Endothelial cell of umbilical vein (primary cell): ENCODE data around the gene AGXT. TPM values are rescaled to one million over a fixed set of nuclear protein-coding genes. Genes with fewer than 3 reads are reported as not detected.

Experiments used
- BruUV-seq: library from RNA; stranded (reverse); fragments of 400-500 nt; replicated peaks from 2 replicates; lab custom pipeline; 2021; lab: Mats Ljungman, UMichigan
- CTCF ChIA-PET: fragments of 300-600, 350-600 bp; sonication (Branson Sonifier 250); formaldehyde crosslinking; loops from one replicate; lab custom pipeline; 2021; ENCODE audit warnings: antibody characterized with exemption, inconsistent platforms; lab: Charles Lee
- POLR2A ChIA-PET: fragments of 300-600, 350-600 bp; sonication (Branson Sonifier 250); formaldehyde crosslinking; loops from one replicate; lab custom pipeline; 2021; ENCODE audit warnings: antibody characterized with exemption, inconsistent platforms; lab: Charles Lee
- DNase-seq: peaks from one replicate; pipeline ENCODE4 v3.0.0-alpha.2; 2011; ENCODE audit warnings: low read depth, low spot score
- FAIRE-seq: peaks from 2 replicates; lab custom pipeline; 2011; peaks lifted over from hg19 to GRCh38; lab: Jason Lieb, UNC
- H2AFZ ChIP-seq: 2 replicates; pipeline ENCODE4 v1.6.0; 2012; ENCODE audit warnings: low read depth, low read length, control low read depth, inconsistent platforms
- H3K27ac ChIP-seq: 2 replicates; pipeline ENCODE4 v1.5.1; 2011; ENCODE audit warnings: low read depth, mild to moderate bottlenecking, control low read depth, low read length, moderate library complexity; ENCODE audit not compliant: insufficient read depth
- H3K27me3 ChIP-seq, 2 experiments: 2 replicates each; pipeline versions ENCODE4 v1.6.0 to v1.6.1; 2011; ENCODE audit warnings: low read length in 2 of 2, mixed read lengths in 1 of 2; ENCODE audit not compliant: control insufficient read depth in 2 of 2, insufficient read depth in 2 of 2
- H3K36me3 ChIP-seq, 2 experiments: 2 replicates in 1 of 2; 3 replicates in 1 of 2; pipeline ENCODE4 v1.5.1; 2011; ENCODE audit warnings: low read length in 2 of 2, mild to moderate bottlenecking in 1 of 2, moderate library complexity in 1 of 2; ENCODE audit not compliant: control insufficient read depth in 2 of 2, insufficient read depth in 2 of 2; ENCODE audit errors: extremely low read depth in 1 of 2
- H3K4me1 ChIP-seq: 3 replicates; pipeline ENCODE4 v1.5.1; 2011; ENCODE audit warnings: mild to moderate bottlenecking, low read length; ENCODE audit not compliant: control insufficient read depth, insufficient read depth; ENCODE audit errors: extremely low read depth
- H3K4me2 ChIP-seq: 2 replicates; pipeline ENCODE4 v1.6.1; 2011; ENCODE audit warnings: low read length, control low read depth, mixed read lengths; ENCODE audit not compliant: insufficient read depth
- H3K4me3 ChIP-seq, 3 experiments: fragments of 200-600 bp in 1 of 3; sonication (generic), shearing (Covaris generic) in 1 of 3; replicated peaks in 1 of 3; 2 replicates each; pipeline ENCODE4 v1.5.1; 2011 to 2016; ENCODE audit warnings: control low read depth in 3 of 3, low read length in 3 of 3, mild to moderate bottlenecking in 2 of 3, inconsistent platforms in 1 of 3, low read depth in 1 of 3, moderate library complexity in 1 of 3; ENCODE audit not compliant: insufficient read depth in 1 of 3
- H3K79me2 ChIP-seq: 2 replicates; pipeline ENCODE4 v1.6.0; 2012; ENCODE audit warnings: low read length, inconsistent platforms; ENCODE audit not compliant: control insufficient read depth, insufficient read depth
- H3K9ac ChIP-seq: replicated peaks from 2 replicates; pipeline ENCODE3; 2011; ENCODE audit warnings: low read length, control low read depth; ENCODE audit not compliant: insufficient read depth; ENCODE audit errors: extremely low read depth
- H3K9me1 ChIP-seq: replicated peaks from 3 replicates; pipeline ENCODE4 v1.6.0; 2011; ENCODE audit warnings: mild to moderate bottlenecking, low read length; ENCODE audit not compliant: control insufficient read depth, insufficient read depth; ENCODE audit errors: extremely low read depth
- H3K9me3 ChIP-seq: replicated peaks from 2 replicates; pipeline ENCODE4 v1.5.1; 2012; ENCODE audit warnings: low read length, inconsistent platforms; ENCODE audit not compliant: control insufficient read depth, insufficient read depth
- H4K20me1 ChIP-seq: replicated peaks from 2 replicates; pipeline ENCODE3; 2011; ENCODE audit warnings: mild to moderate bottlenecking, low read length; ENCODE audit not compliant: control insufficient read depth, insufficient read depth; ENCODE audit errors: extremely low read depth
- EZH2 ChIP-seq: IDR thresholded peaks from 2 replicates; pipeline ENCODE4 v1.6.1; 2012; ENCODE audit warnings: borderline replicate concordance, low read depth, mild to moderate bottlenecking, moderate library complexity, low read length, inconsistent platforms; ENCODE audit not compliant: severe bottlenecking
- FOS ChIP-seq: IDR thresholded peaks from 2 replicates; pipeline ENCODE4 v1.6.1; 2011; ENCODE audit warnings: mild to moderate bottlenecking, low read length, moderate library complexity, borderline replicate concordance; ENCODE audit not compliant: insufficient read depth
- GATA2 ChIP-seq: IDR thresholded peaks from 2 replicates; pipeline ENCODE4 v1.7.0; 2011; ENCODE audit warnings: low read depth, mild to moderate bottlenecking, moderate library complexity, mixed read lengths, low read length; ENCODE audit not compliant: insufficient read length, insufficient read depth
- JUN ChIP-seq: IDR thresholded peaks from 2 replicates; pipeline ENCODE4 v1.6.1; 2011; ENCODE audit warnings: borderline replicate concordance, low read depth; ENCODE audit not compliant: insufficient read length, insufficient read depth
- MYC ChIP-seq: IDR thresholded peaks from one replicate; pipeline ENCODE4 v1.6.1; 2011; ENCODE audit warnings: mild to moderate bottlenecking, low read depth, low read length
- POLR2A ChIP-seq: IDR thresholded peaks from 2 replicates; pipeline ENCODE4 v1.6.1; 2012; ENCODE audit warnings: low read depth, mild to moderate bottlenecking, control low read depth, low read length
- POLR2AphosphoS5 ChIP-seq: IDR thresholded peaks from 2 replicates; pipeline ENCODE4 v1.6.1; 2012; ENCODE audit warnings: low read depth, mild to moderate bottlenecking, control low read depth, low read length, moderate library complexity; ENCODE audit not compliant: insufficient read depth
- dilution Hi-C: fragments of 300-500 bp; cut with MboI; formaldehyde crosslinking; loops from one replicate; pipeline ENCODE4 v1.15.0; 2019; ENCODE audit warnings: low sequenced_read_pairs; ENCODE audit not compliant: extremely low pct_ligation_motif_present
- intact Hi-C: fragments of 100-400 bp; cut with micrococcal nuclease; formaldehyde crosslinking; loops from one replicate; pipeline ENCODE4 v1.10.0; 2022
- polyA plus RNA-seq, 4 experiments: library from polyadenylated mRNA; depleted of rRNA in 3 of 4; stranded (reverse) in 3 of 4; unstranded in 1 of 4; fragments of >200 nt; gene quantifications; 2 replicates each; pipeline versions ENCODE4 v1.2.1 to v1.2.3, GENCODE V29; 2011 to 2012; ENCODE audit warnings: missing spikeins in 1 of 4
- total RNA-seq: library from RNA; stranded (reverse); gene quantifications from 2 replicates; pipeline ENCODE4 v1.2.3, GENCODE V29; 2021
- TF ChIP-seq, protein P1 (sequence below), 2 donors: IDR thresholded peaks; 1 replicate in 1 of 2; 2 replicates in 1 of 2; pipeline ENCODE4 v1.5.1; 2011; ENCODE audit warnings: low read length in 2 of 2, mild to moderate bottlenecking in 2 of 2, moderate library complexity in 2 of 2, control low read depth in 1 of 2, inconsistent platforms in 1 of 2, low read depth in 1 of 2; ENCODE audit not compliant: insufficient read depth in 1 of 2; ENCODE audit errors: extremely low read depth in 1 of 2
- TF ChIP-seq, protein P2 (sequence below): IDR thresholded peaks from 2 replicates; pipeline ENCODE4 v1.6.1; 2011; ENCODE audit not compliant: insufficient read depth, insufficient read length

AGXT gene
- total and polyA plus RNA-seq, 2 donors (not counting 3 experiments of a cell fraction or from before 2014, with no cell fraction given): not detected

- no peak for FAIRE-seq
These were observed 48.5 kb downstream of the AGXT start for GRCh38 chr2:240917009-240917683.

More at GRCh38 chr2:240917009-240917683, 48.5 kb downstream of the AGXT start:
- no peaks in the 10 kb centered on the region for H4K20me1 ChIP-seq
- H3K4me2 ChIP-seq: no peak overlapping the region
- CTCF ChIA-PET: interaction anchor here (1.4 to 1.9 kb wide), 2 partner anchors 18 to 66 kb away, joined by 4 to 7 read pairs; no protein-coding TSS in a partner anchor
- TF ChIP-seq, protein P1, sequence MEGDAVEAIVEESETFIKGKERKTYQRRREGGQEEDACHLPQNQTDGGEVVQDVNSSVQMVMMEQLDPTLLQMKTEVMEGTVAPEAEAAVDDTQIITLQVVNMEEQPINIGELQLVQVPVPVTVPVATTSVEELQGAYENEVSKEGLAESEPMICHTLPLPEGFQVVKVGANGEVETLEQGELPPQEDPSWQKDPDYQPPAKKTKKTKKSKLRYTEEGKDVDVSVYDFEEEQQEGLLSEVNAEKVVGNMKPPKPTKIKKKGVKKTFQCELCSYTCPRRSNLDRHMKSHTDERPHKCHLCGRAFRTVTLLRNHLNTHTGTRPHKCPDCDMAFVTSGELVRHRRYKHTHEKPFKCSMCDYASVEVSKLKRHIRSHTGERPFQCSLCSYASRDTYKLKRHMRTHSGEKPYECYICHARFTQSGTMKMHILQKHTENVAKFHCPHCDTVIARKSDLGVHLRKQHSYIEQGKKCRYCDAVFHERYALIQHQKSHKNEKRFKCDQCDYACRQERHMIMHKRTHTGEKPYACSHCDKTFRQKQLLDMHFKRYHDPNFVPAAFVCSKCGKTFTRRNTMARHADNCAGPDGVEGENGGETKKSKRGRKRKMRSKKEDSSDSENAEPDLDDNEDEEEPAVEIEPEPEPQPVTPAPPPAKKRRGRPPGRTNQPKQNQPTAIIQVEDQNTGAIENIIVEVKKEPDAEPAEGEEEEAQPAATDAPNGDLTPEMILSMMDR (IDR thresholded peaks at IDR 0.05; ENCODE audit: extremely low read depth in 1 of 2, insufficient read depth in 1 of 2, low read depth in 1 of 2, low read length in 2 of 2): no peak
- TF ChIP-seq JUN (no peak), FOS (no peak), POLR2AphosphoS5 (no peak), EZH2 (no peak), MYC (no peak), GATA2 (no peak), POLR2A (no peak)
- TF ChIP-seq, protein P2, sequence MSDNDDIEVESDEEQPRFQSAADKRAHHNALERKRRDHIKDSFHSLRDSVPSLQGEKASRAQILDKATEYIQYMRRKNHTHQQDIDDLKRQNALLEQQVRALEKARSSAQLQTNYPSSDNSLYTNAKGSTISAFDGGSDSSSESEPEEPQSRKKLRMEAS: no peak
- no peak for DNase-seq
- H3K27me3 ChIP-seq: no peaks in the 10 kb centered on the region
- no TSS peak for BruUV-seq
- no peak overlapping the region for H3K9ac ChIP-seq
- POLR2A ChIA-PET: no interaction called here
- peaks cover 15% of the 10 kb centered on the region for H3K4me1 ChIP-seq
- dilution Hi-C loops (no loop called here), intact Hi-C loops (loop anchor here (10.0 kb wide), 1 partner anchor 158 kb away; no protein-coding TSS in a partner anchor)
- no peak overlapping the region for H2AFZ ChIP-seq
- H3K9me1 ChIP-seq: no peaks in the 10 kb centered on the region
- H3K9me3 ChIP-seq: no peaks in the 10 kb centered on the region
- H3K27ac ChIP-seq: no peak overlapping the region
- H3K36me3 ChIP-seq: no peaks in the 10 kb centered on the region
- no peak overlapping the region for H3K4me3 ChIP-seq
- no peaks in the 10 kb centered on the region for H3K79me2 ChIP-seq
